Measurements from ENCODE around the gene IGF2BP2.
A peak's percentile ranks its signal among the peaks of the same experiment; 100 is the strongest.

The IGF2BP2 gene

GRCh38 chr3:185658504-185658912 is 166.3 kb downstream of the IGF2BP2 start:
- peak; percentile 67 for DNase-seq (ENCODE audit: extremely low read depth, low read depth)
- no peak overlapping the region for H3K4me3 ChIP-seq (replicated peaks; ENCODE audit: low read depth, low read length)
- TF ChIP-seq CTCF (IDR thresholded peaks at IDR 0.05; ENCODE audit: low read depth, low read length, missing control alignments), result no peak

GRCh38 chr3:185657691-185658503 is 166.9 kb downstream of the IGF2BP2 start:
- no peak for DNase-seq (ENCODE audit: extremely low read depth, low read depth)
- no peak overlapping the region for H3K4me3 ChIP-seq (replicated peaks; ENCODE audit: low read depth, low read length)
- no peak for TF ChIP-seq CTCF (IDR thresholded peaks at IDR 0.05; ENCODE audit: low read depth, low read length, missing control alignments)

GRCh38 chr3:185657211-185657610 is 167.6 kb downstream of the IGF2BP2 start:
- DNase-seq (ENCODE audit: extremely low read depth, low read depth), result no peak
- TF ChIP-seq CTCF (IDR thresholded peaks at IDR 0.05; ENCODE audit: low read depth, low read length, missing control alignments), result no peak
- H3K4me3 ChIP-seq (replicated peaks; ENCODE audit: low read depth, low read length), result no peak overlapping the region

- peak; percentile 77 for DNase-seq (ENCODE audit: extremely low read depth, low read depth)
- H3K4me3 ChIP-seq (replicated peaks; ENCODE audit: low read depth, low read length), result no peak overlapping the region
- TF ChIP-seq CTCF (IDR thresholded peaks at IDR 0.05; ENCODE audit: low read depth, low read length, missing control alignments), result no peak
Observed at GRCh38 chr3:185656321-185656840, 168.5 kb downstream of the IGF2BP2 start.

GRCh38 chr3:185655426-185656320 is 169.2 kb downstream of the IGF2BP2 start:
- DNase-seq (ENCODE audit: extremely low read depth, low read depth), result no peak
- TF ChIP-seq CTCF (IDR thresholded peaks at IDR 0.05; ENCODE audit: low read depth, low read length, missing control alignments), result no peak
- H3K4me3 ChIP-seq (replicated peaks; ENCODE audit: low read depth, low read length), result no peak overlapping the region

GRCh38 chr3:185654758-185655145 is 170.1 kb downstream of the IGF2BP2 start:
- no peak overlapping the region for H3K4me3 ChIP-seq (replicated peaks; ENCODE audit: low read depth, low read length)
- TF ChIP-seq CTCF (IDR thresholded peaks at IDR 0.05; ENCODE audit: low read depth, low read length, missing control alignments), result no peak
- DNase-seq (ENCODE audit: extremely low read depth, low read depth), result no peak
